ENCODE data around the gene SBK3. TPM values are rescaled to one million over a fixed set of nuclear protein-coding genes. Genes with fewer than 3 reads are reported as not detected.
"Not testable (repeated sequence)": the region's sequence is repeated elsewhere in the genome, so short reads cannot be mapped to it uniquely, and the experiment has no call there.

The SBK3 gene
- total RNA-seq, 4 donors from 2014 or later, result not detected

GRCh38 chr19:55502197-55502952, 43.0 kb downstream of the SBK3 start:
- no peaks in the 10 kb centered on the region for H3K27me3 ChIP-seq
- no peaks in the 10 kb centered on the region for H3K9me3 ChIP-seq
- DNase-seq (ENCODE audit: low spot score in 2 of 2), result no peak
- 94% methylated on average over 7 of the region's 9 CpGs for WGBS
- no peak overlapping the region for H3K27ac ChIP-seq
- H3K36me3 ChIP-seq, result no peaks in the 10 kb centered on the region
- no peak overlapping the region for H3K4me3 ChIP-seq
- TF ChIP-seq CTCF (IDR thresholded peaks at IDR 0.05) (no peak), POLR2A (IDR thresholded peaks at IDR 0.05) (no peak), EP300 (IDR thresholded peaks at IDR 0.05) (no peak), POLR2AphosphoS5 (IDR thresholded peaks at IDR 0.05) (no peak)
- H3K4me1 ChIP-seq, result peaks cover 10% of the 10 kb centered on the region

GRCh38 chr19:55500368-55500952, 44.9 kb downstream of the SBK3 start:
- Histone ChIP-seq H3K4me1 (peaks cover 10% of the 10 kb centered on the region), H3K27ac (no peak overlapping the region), H3K27me3 (no peaks in the 10 kb centered on the region), H3K4me3 (no peak overlapping the region), H3K9me3 (no peaks in the 10 kb centered on the region), H3K36me3 (no peaks in the 10 kb centered on the region)
- 90% methylated on average over 26 of the region's 26 CpGs for WGBS
- TF ChIP-seq POLR2AphosphoS5 (IDR thresholded peaks at IDR 0.05), result no peak
- TF ChIP-seq POLR2A (IDR thresholded peaks at IDR 0.05), result no peak
- TF ChIP-seq EP300 (IDR thresholded peaks at IDR 0.05), result no peak
- TF ChIP-seq CTCF (IDR thresholded peaks at IDR 0.05), result no peak
- DNase-seq (ENCODE audit: low spot score in 2 of 2), result no peak

- H3K36me3 ChIP-seq, result no peaks in the 10 kb centered on the region
- H3K4me1 ChIP-seq, result peaks cover 1% of the 10 kb centered on the region
- no peaks in the 10 kb centered on the region for H3K9me3 ChIP-seq
- WGBS, result 49% methylated on average over 2 of the region's 2 CpGs
- H3K27me3 ChIP-seq, result peaks cover 13% of the 10 kb centered on the region
- no peak overlapping the region for H3K4me3 ChIP-seq
- no peak overlapping the region for H3K27ac ChIP-seq
- no peak for TF ChIP-seq POLR2A (IDR thresholded peaks at IDR 0.05)
- TF ChIP-seq POLR2AphosphoS5 (IDR thresholded peaks at IDR 0.05), result no peak
- TF ChIP-seq EP300 (IDR thresholded peaks at IDR 0.05), result no peak
- no peak for TF ChIP-seq CTCF (IDR thresholded peaks at IDR 0.05)
- no peak for DNase-seq (ENCODE audit: low spot score in 2 of 2)
These were observed 47.0 kb downstream of the SBK3 start for GRCh38 chr19:55498246-55498840.

GRCh38 chr19:55497763-55498162, 47.6 kb downstream of the SBK3 start:
- WGBS, result 85% methylated on average over 7 of the region's 13 CpGs
- no peak overlapping the region for H3K27ac ChIP-seq

GRCh38 chr19:55496820-55497219, 48.5 kb downstream of the SBK3 start:
- H3K27ac ChIP-seq; DNase-seq (ENCODE audit: low spot score in 2 of 2); H3K36me3 ChIP-seq; H3K4me3 ChIP-seq; H3K9me3 ChIP-seq: not testable (repeated sequence)
- WGBS, result 87% methylated on average over 10 of the region's 10 CpGs
- Histone ChIP-seq H3K4me1 (peaks cover 14% of the 10 kb centered on the region), H3K27me3 (peaks cover 21% of the 10 kb centered on the region)

More at GRCh38 chr19:55497763-55498162, 47.6 kb downstream of the SBK3 start:
- H3K4me1 ChIP-seq, result peaks cover 5% of the 10 kb centered on the region
- no peak for TF ChIP-seq POLR2AphosphoS5 (IDR thresholded peaks at IDR 0.05)
- TF ChIP-seq POLR2A (IDR thresholded peaks at IDR 0.05), result no peak
- no peak for TF ChIP-seq CTCF (IDR thresholded peaks at IDR 0.05)
- TF ChIP-seq EP300 (IDR thresholded peaks at IDR 0.05), result no peak
- H3K27me3 ChIP-seq, result peaks cover 19% of the 10 kb centered on the region
- no peak for DNase-seq (ENCODE audit: low spot score in 2 of 2)
- no peaks in the 10 kb centered on the region for H3K9me3 ChIP-seq
- H3K4me3 ChIP-seq, result no peak overlapping the region
- no peaks in the 10 kb centered on the region for H3K36me3 ChIP-seq

Data from suprapubic skin (tissue), 4 donors.